K562 (cell line): Measurements from ENCODE around the gene SNX10. TPM values are rescaled to one million over a fixed set of nuclear protein-coding genes. Genes with fewer than 3 reads are reported as not detected.
A peak's percentile ranks its signal among the peaks of the same experiment; 100 is the strongest.

Source experiments
- RAD21 ChIP-seq, 2 experiments: fragments of 250-450 bp in 1 of 2; fragments of 450-650 bp in 1 of 2; sonication (Bioruptor Pico) in 1 of 2; formaldehyde crosslinking in 1 of 2; IDR thresholded peaks in 1 of 2; conservative IDR thresholded peaks in 1 of 2; 2 replicates each; pipeline versions ENCODE4 v1.4.0 to v1.8.0; 2020 to 2022; ENCODE audit warnings: mild to moderate bottlenecking in 2 of 2, moderate library complexity in 1 of 2
- REST ChIP-seq, 2 experiments: fragments of 450-650 bp; formaldehyde crosslinking in 1 of 2; IDR thresholded peaks; 2 replicates each; pipeline versions ENCODE4 v1.4.0 to v1.6.1; 2014 to 2020; ENCODE audit warnings: mild to moderate bottlenecking in 2 of 2, borderline replicate concordance in 1 of 2, low read depth in 1 of 2
- polyA plus RNA-seq, 8 experiments: library from polyadenylated mRNA; depleted of rRNA in 4 of 8; stranded (reverse) in 5 of 8; unstranded in 3 of 8; fragments of >200 nt; fragmentation: Nextera tagmentation in 2 of 8; fragmentation: Illumina TruSeq in 1 of 8; extraction: Ambion mirVana in 2 of 8; extraction: Trizol in 1 of 8; gene quantifications; 2 replicates each; pipeline versions ENCODE4 v1.2.1 to v1.2.3, GENCODE V29; 2011 to 2014; ENCODE audit warnings: inconsistent platforms in 1 of 8, missing spikeins in 1 of 8
- total RNA-seq, 7 experiments: library from RNA; depleted of rRNA in 6 of 7; stranded (reverse); fragments of >200 nt in 6 of 7; fragmentation: Illumina TruSeq in 2 of 7; extraction: Trizol in 2 of 7; gene quantifications; 2 replicates each; pipeline versions ENCODE4 v1.2.1 to v1.2.3, GENCODE V29; 2011 to 2021; ENCODE audit warnings: low replicate concordance in 1 of 7

SNX10 gene
- total and polyA plus RNA-seq, 9 of the 15 experiments (the other 6 are each of a cell fraction or from before 2014, with no cell fraction given): 6.9 to 16.5 (median 11.5) TPM

- peak in 1 of 2 experiments; percentile 68; a peak in 2 of 4 replicates for TF ChIP-seq RAD21 (CRISPR knock-in tag; conservative IDR thresholded peaks at IDR 0.05 in 1 of 2, IDR thresholded peaks at IDR 0.05 in 1 of 2)
- peak; percentile 35; the same call in 1 of the 2 replicates for TF ChIP-seq REST (IDR thresholded peaks at IDR 0.05; ENCODE audit: borderline replicate concordance)
- no peak for TF ChIP-seq REST (CRISPR knock-in tag; IDR thresholded peaks at IDR 0.05; ENCODE audit: low read depth)
Measured at GRCh38 chr7:26381476-26382353, 90.1 kb downstream of the SNX10 start (continued).
